IMR-90 (cell line): ENCODE measurements around the gene JADE2.

Experiments
- BHLHE40 ChIP-seq: fragments of 150-350 bp; IDR thresholded peaks from 2 replicates; pipeline ENCODE4 v1.6.1; 2016; ENCODE audit warnings: mild to moderate bottlenecking, low read depth, low read length
- CEBPB ChIP-seq: IDR thresholded peaks from 2 replicates; pipeline ENCODE4 v1.6.1; 2012; ENCODE audit warnings: low read depth, low read length, improper control_type of control experiment
- CHD1 ChIP-seq: IDR thresholded peaks from 2 replicates; pipeline ENCODE4 v1.6.1; 2012; ENCODE audit warnings: low read depth, low read length, improper control_type of control experiment
- CTCF ChIP-seq: conservative IDR thresholded peaks from 2 replicates; pipeline ENCODE4 v1.5.1; 2012; ENCODE audit warnings: mild to moderate bottlenecking, low read depth, low read length, improper control_type of control experiment
- FOS ChIP-seq: fragments of 150-350 bp; IDR thresholded peaks from 2 replicates; pipeline ENCODE4 v1.6.1; 2016; ENCODE audit warnings: low read depth, low read length
- MAFK ChIP-seq: IDR thresholded peaks from 2 replicates; pipeline ENCODE4 v1.6.1; 2012; ENCODE audit warnings: low read depth, low read length, improper control_type of control experiment
- MAZ ChIP-seq: IDR thresholded peaks from 2 replicates; pipeline ENCODE4 v1.6.1; 2012; ENCODE audit warnings: low read depth, mild to moderate bottlenecking, low read length, improper control_type of control experiment, moderate library complexity, borderline replicate concordance
- MXI1 ChIP-seq: IDR thresholded peaks from 2 replicates; pipeline ENCODE4 v1.6.1; 2012; ENCODE audit warnings: low read depth, mild to moderate bottlenecking, low read length, moderate library complexity, borderline replicate concordance
- NFE2L2 ChIP-seq: fragments of 150-350 bp; IDR thresholded peaks from 2 replicates; pipeline ENCODE4 v1.6.1; 2016; ENCODE audit warnings: low read depth, mild to moderate bottlenecking, low read length
- POLR2A ChIP-seq: IDR thresholded peaks from 2 replicates; pipeline ENCODE4 v1.6.1; 2012; ENCODE audit warnings: mild to moderate bottlenecking, low read depth, low read length
- RAD21 ChIP-seq: IDR thresholded peaks from 2 replicates; pipeline ENCODE4 v1.6.1; 2012; ENCODE audit warnings: low read length, improper control_type of control experiment
- RCOR1 ChIP-seq: IDR thresholded peaks from 2 replicates; pipeline ENCODE4 v1.6.1; 2012; ENCODE audit warnings: mild to moderate bottlenecking, low read length, improper control_type of control experiment; ENCODE audit not compliant: insufficient replicate concordance
- RFX5 ChIP-seq: IDR thresholded peaks from 2 replicates; pipeline ENCODE4 v1.8.0; 2012; ENCODE audit warnings: low read depth, mild to moderate bottlenecking, low read length, moderate library complexity

DNA sequence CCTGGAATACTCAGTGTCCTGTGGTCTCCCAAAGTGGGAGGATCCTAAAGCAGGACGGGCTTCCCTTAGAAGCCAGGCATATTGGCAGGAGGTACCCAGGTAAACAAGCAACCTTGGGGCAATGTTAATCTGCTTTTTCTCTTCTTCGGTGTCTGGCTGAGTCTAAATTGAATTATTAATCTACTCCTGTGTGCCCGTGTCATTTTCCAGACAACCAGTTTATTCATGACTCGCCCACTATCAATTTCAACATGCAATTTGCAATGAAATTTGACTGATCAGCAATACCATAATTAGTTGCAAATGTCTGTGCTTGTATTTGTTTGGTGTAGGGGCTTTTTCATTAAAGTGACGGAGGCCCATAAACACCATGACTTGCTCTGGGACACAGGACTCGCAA lies 32.9 kb upstream of the JADE2 start:
- TF ChIP-seq CTCF (no peak), RAD21 (no peak), POLR2A (no peak), MAZ (no peak), CEBPB (no peak), MXI1 (no peak), MAFK (0 out of 2 replicates have a peak, but pooled peaks have one; percentile 18), RCOR1 (no peak), NFE2L2 (no peak), RFX5 (no peak), FOS (no peak), BHLHE40 (no peak), CHD1 (no peak)
